ENCODE results near the gene BCL6B. TPM values are rescaled to one million over a fixed set of nuclear protein-coding genes. Genes with fewer than 3 reads are reported as not detected.
"Not testable (repeated sequence)": the region's sequence is repeated elsewhere in the genome, so short reads cannot be mapped to it uniquely, and the experiment has no call there.

The BCL6B gene
- total RNA-seq, 8 experiments from 2014 or later: 0.05 to 1.5 (median 0.58) TPM; not detected in 1

DNA sequence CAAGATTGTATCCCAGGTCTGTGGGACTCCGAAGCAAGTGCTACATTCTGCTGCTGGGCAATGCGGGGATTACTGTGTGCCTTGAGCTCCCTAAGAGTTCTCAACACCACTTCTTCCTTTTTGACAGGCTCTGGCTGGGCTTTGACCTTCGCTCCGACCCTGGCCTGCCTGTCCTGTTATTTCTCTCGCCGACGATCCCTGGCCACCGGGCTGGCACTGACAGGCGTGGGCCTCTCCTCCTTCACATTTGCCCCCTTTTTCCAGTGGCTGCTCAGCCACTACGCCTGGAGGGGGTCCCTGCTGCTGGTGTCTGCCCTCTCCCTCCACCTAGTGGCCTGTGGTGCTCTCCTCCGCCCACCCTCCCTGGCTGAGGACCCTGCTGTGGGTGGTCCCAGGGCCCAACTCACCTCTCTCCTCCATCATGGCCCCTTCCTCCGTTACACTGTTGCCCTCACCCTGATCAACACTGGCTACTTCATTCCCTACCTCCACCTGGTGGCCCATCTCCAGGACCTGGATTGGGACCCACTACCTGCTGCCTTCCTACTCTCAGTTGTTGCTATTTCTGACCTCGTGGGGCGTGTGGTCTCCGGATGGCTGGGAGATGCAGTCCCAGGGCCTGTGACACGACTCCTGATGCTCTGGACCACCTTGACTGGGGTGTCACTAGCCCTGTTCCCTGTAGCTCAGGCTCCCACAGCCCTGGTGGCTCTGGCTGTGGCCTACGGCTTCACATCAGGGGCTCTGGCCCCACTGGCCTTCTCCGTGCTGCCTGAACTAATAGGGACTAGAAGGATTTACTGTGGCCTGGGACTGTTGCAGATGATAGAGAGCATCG lies 15.4 kb downstream of the BCL6B start:
- in situ Hi-C loops (cut with MboI; ENCODE audit: low pct_unique_long_range_greater_than_20kb in 2 of 9, low sequenced_read_pairs in 9 of 9, unreplicated experiment in 9 of 9): loop anchor here in 5 of 9 experiments (25.0 kb wide), 4 partner anchors 99 to 524 kb away; partner anchors contain the start of genes SENP3 (in 1 of the 5), SLC2A4 (in 1 of the 5), TNFSF13 (in 1 of the 5) and YBX2 (in 1 of the 5)
- no peak overlapping the region for H3K27ac ChIP-seq
- H3K4me3 ChIP-seq: no peak overlapping the region
- ATAC-seq (replicated peaks in 6 of 8): no peak
- 67 to 100% (median 92%) methylated on average over 1 to 8 of the region's 19 CpGs; no CpG with 5 or more reads in 2 of the 10 experiments for whole genome bisulfite sequencing, 10 experiments
- H3K4me1 ChIP-seq (replicated peaks in 1 of 2): peaks cover 8 to 27% of the 10 kb centered on the region in 2 donors

- no peak for ATAC-seq (replicated peaks in 6 of 8)
- Histone ChIP-seq H3K27ac (no peak overlapping the region), H3K4me3 (no peak overlapping the region), H3K4me1 (replicated peaks in 1 of 2) (peaks cover 12 to 37% of the 10 kb centered on the region in 2 donors)
- WGBS, 10 experiments: 40 to 100% (median 94%) methylated on average over 1 to 3 of the region's 5 CpGs; no CpG with 5 or more reads in 1 of the 10 experiments
- in situ Hi-C loops (cut with MboI; ENCODE audit: low pct_unique_long_range_greater_than_20kb in 2 of 9, low sequenced_read_pairs in 9 of 9, unreplicated experiment in 9 of 9): loop anchor here in 6 of 9 experiments (10.0 to 25.0 kb wide), 5 partner anchors 95 to 522 kb away; partner anchors contain the start of genes SENP3 (in 1 of the 6), SLC2A4 (in 1 of the 6), TNFSF13 (in 1 of the 6) and YBX2 (in 1 of the 6)
These were observed 17.0 kb downstream of the BCL6B start for GRCh38 chr17:7039832-7040231.

GRCh38 chr17:7041607-7042500 lies 19.0 kb downstream of the BCL6B start:
- 0 to 69% (median 23%) methylated on average over 1 to 7 of the region's 43 CpGs; no CpG with 5 or more reads in 5 of the 10 experiments for WGBS, 10 experiments
- H3K4me1 ChIP-seq (replicated peaks in 1 of 2): peaks cover 14 to 41% of the 10 kb centered on the region in 2 donors
- no peak overlapping the region for H3K4me3 ChIP-seq
- peak in 1 of 8 experiments; percentile 2 for ATAC-seq (replicated peaks in 6 of 8)
- in situ Hi-C loops (cut with MboI; ENCODE audit: low pct_unique_long_range_greater_than_20kb in 2 of 9, low sequenced_read_pairs in 9 of 9, unreplicated experiment in 9 of 9): loop anchor here in 6 of 9 experiments (10.0 to 25.0 kb wide), 5 partner anchors 93 to 520 kb away; partner anchors contain the start of genes SENP3 (in 1 of the 6), SLC2A4 (in 1 of the 6), TNFSF13 (in 1 of the 6) and YBX2 (in 1 of the 6)
- H3K27ac ChIP-seq: no peak overlapping the region

- 11 to 60% (median 25%) methylated on average over 1 to 12 of the region's 53 CpGs; no CpG with 5 or more reads in 6 of the 10 experiments for WGBS, 10 experiments
- in situ Hi-C loops (cut with MboI; ENCODE audit: low pct_unique_long_range_greater_than_20kb in 2 of 9, low sequenced_read_pairs in 9 of 9, unreplicated experiment in 9 of 9): loop anchor here in 6 of 9 experiments (10.0 to 25.0 kb wide), 5 partner anchors 92 to 520 kb away; partner anchors contain the start of genes SENP3 (in 1 of the 6), SLC2A4 (in 1 of the 6), TNFSF13 (in 1 of the 6) and YBX2 (in 1 of the 6)
- ATAC-seq (replicated peaks in 6 of 8): no peak
- peaks cover 13 to 42% of the 10 kb centered on the region in 2 donors for H3K4me1 ChIP-seq (replicated peaks in 1 of 2)
- H3K4me3 ChIP-seq: no peak overlapping the region
- no peak overlapping the region for H3K27ac ChIP-seq
These were observed 19.8 kb downstream of the BCL6B start for GRCh38 chr17:7042501-7043181.

- in situ Hi-C loops (cut with MboI; ENCODE audit: low pct_unique_long_range_greater_than_20kb in 2 of 9, low sequenced_read_pairs in 9 of 9, unreplicated experiment in 9 of 9): loop anchor here in 6 of 9 experiments (10.0 to 25.0 kb wide), 5 partner anchors 92 to 519 kb away; partner anchors contain the start of genes SENP3 (in 1 of the 6), SLC2A4 (in 1 of the 6), TNFSF13 (in 1 of the 6) and YBX2 (in 1 of the 6)
- peak; percentile 1 to 39 (median 13) for ATAC-seq (replicated peaks in 6 of 8)
- Histone ChIP-seq H3K4me1 (replicated peaks in 1 of 2) (peaks cover 13 to 42% of the 10 kb centered on the region in 2 donors), H3K27ac (no peak overlapping the region), H3K4me3 (peak overlapping the region in 2 of 5 donors; percentile 18 to 22)
- 10 to 35% (median 33%) methylated on average over 2 to 7 of the region's 21 CpGs; no CpG with 5 or more reads in 6 of the 10 experiments for WGBS, 10 experiments
These were observed 20.3 kb downstream of the BCL6B start for GRCh38 chr17:7043182-7043496.

GRCh38 chr17:7043497-7044198 lies 20.8 kb downstream of the BCL6B start, which contains the start of gene SLC16A11:
Gene SLC16A11 (minus strand): TSS chr17:7044092. CDS start chr17:7043513, 579 bp downstream.
- peak within 1 kb of the TSS in 4 of 5 donors; percentile 2 to 22 (median 16) for H3K4me3 ChIP-seq
- H3K4me1 ChIP-seq (replicated peaks in 1 of 2): peaks cover 13 to 42% of the 10 kb centered on the region in 2 donors
- H3K27ac ChIP-seq: no peak within 1 kb of the TSS
- in situ Hi-C loops (cut with MboI; ENCODE audit: low pct_unique_long_range_greater_than_20kb in 2 of 9, low sequenced_read_pairs in 9 of 9, unreplicated experiment in 9 of 9): loop anchor here in 6 of 9 experiments (10.0 to 25.0 kb wide), 5 partner anchors 91 to 519 kb away; partner anchors contain the start of genes SENP3 (in 1 of the 6), SLC2A4 (in 1 of the 6), TNFSF13 (in 1 of the 6) and YBX2 (in 1 of the 6)
- peak; percentile 45 to 82 (median 72) for ATAC-seq (replicated peaks in 6 of 8)
- WGBS, 10 experiments: 3 to 14% (median 6%) methylated on average over 5 to 7 of the region's 58 CpGs; no CpG with 5 or more reads in 7 of the 10 experiments

- Histone ChIP-seq H3K4me3 (peak overlapping the region in 1 of 5 donors; percentile 0), H3K4me1 (replicated peaks in 1 of 2) (peaks cover 13 to 42% of the 10 kb centered on the region in 2 donors), H3K27ac (no peak overlapping the region)
- WGBS, 10 experiments: 8 to 60% (median 18%) methylated on average over 1 to 4 of the region's 5 CpGs
- ATAC-seq (replicated peaks in 6 of 8): peak in 6 of 8 experiments; percentile 28 to 61 (median 47)
- in situ Hi-C loops (cut with MboI; ENCODE audit: low pct_unique_long_range_greater_than_20kb in 2 of 9, low sequenced_read_pairs in 9 of 9, unreplicated experiment in 9 of 9): loop anchor here in 6 of 9 experiments (10.0 to 25.0 kb wide), 5 partner anchors 89 to 517 kb away; partner anchors contain the start of genes SENP3 (in 1 of the 6), SLC2A4 (in 1 of the 6), TNFSF13 (in 1 of the 6) and YBX2 (in 1 of the 6)
These were observed 22.8 kb downstream of the BCL6B start for GRCh38 chr17:7045492-7046126.

DNA sequence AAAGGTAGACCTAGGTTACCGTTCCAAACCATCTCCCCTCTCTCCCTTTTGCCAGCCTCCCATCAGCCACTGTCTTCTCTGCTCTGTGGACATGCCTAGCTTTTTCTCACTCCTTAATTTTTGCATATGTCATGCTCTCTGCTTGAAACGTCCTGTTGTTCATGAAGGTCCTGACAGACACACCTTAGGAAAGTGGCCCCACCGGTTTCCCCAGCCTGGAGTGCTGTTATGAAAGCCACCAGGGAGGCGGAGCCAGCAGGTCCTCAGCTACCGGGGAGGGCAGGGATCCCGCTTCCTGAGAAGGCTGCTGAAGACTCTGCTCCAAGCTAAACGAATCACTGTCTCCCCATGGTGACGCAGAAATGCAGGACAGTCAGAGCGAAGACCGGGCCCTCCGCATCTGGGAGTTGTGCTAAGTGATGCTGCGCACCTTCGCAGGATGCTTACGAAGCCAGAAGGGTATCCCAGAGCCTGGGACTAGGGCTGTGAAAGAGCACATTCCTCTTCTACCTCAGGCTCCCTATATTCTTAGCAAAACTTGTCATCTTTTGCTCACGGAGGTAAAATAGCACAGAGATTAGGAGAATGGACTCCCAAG lies 23.4 kb downstream of the BCL6B start:
- H3K27ac ChIP-seq: no peak overlapping the region
- H3K4me1 ChIP-seq (replicated peaks in 1 of 2): peaks cover 13 to 42% of the 10 kb centered on the region in 2 donors
- peak; percentile 6 to 26 (median 11) for ATAC-seq (replicated peaks in 6 of 8)
- H3K4me3 ChIP-seq: peak overlapping the region in 3 of 5 donors; percentile 0 to 4 (median 2)
- WGBS, 10 experiments: 0 to 27% (median 5%) methylated on average over 1 to 10 of the region's 15 CpGs; no CpG with 5 or more reads in 1 of the 10 experiments
- in situ Hi-C loops (cut with MboI; ENCODE audit: low pct_unique_long_range_greater_than_20kb in 2 of 9, low sequenced_read_pairs in 9 of 9, unreplicated experiment in 9 of 9): loop anchor here in 6 of 9 experiments (10.0 to 25.0 kb wide), 5 partner anchors 89 to 516 kb away; partner anchors contain the start of genes SENP3 (in 1 of the 6), SLC2A4 (in 1 of the 6), TNFSF13 (in 1 of the 6) and YBX2 (in 1 of the 6)

DNA sequence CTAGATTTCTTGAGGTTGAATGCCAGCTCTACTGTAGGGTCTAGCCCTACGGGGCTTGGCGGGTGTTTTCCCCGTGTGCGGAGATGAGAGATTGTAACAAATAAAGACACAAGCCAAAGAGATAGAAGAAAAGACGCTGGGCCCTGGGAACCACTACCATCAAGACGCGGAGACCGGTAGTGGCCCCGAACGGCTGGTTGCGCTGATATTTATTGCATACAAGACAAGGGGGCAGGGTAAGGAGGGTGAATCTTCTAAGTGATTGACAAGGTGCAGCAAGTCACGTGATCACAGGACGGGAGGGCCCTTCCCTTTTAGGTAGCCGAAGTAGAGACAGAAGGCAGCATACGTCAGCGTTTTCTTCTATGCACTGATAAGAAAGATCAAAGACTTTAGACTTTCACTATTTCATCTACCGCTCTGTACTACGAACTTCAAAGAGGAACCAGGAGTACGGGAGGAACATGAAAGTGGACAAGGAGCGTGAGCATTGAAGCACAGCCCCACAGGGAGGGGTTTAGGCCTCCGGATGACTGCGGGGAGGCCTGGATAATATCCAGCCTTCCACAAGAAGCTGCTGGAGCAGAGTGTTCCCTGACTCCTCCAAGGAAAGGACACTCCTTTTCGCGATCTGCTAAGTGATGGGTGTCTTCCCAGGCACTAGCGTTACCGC lies 24.0 kb downstream of the BCL6B start:
- WGBS, 10 experiments: 0 to 39% (median 13%) methylated on average over 1 to 16 of the region's 26 CpGs; no CpG with 5 or more reads in 2 of the 10 experiments
- Histone ChIP-seq H3K4me1 (replicated peaks in 1 of 2) (peaks cover 13 to 37% of the 10 kb centered on the region in 2 donors), H3K4me3 (peak overlapping the region in 1 of 5 donors; percentile 4)
- in situ Hi-C loops (cut with MboI; ENCODE audit: low pct_unique_long_range_greater_than_20kb in 2 of 9, low sequenced_read_pairs in 9 of 9, unreplicated experiment in 9 of 9): loop anchor here in 6 of 9 experiments (10.0 to 25.0 kb wide), 5 partner anchors 88 to 515 kb away; partner anchors contain the start of genes SENP3 (in 1 of the 6), SLC2A4 (in 1 of the 6), TNFSF13 (in 1 of the 6) and YBX2 (in 1 of the 6)
- not testable (repeated sequence) for H3K27ac ChIP-seq; ATAC-seq (replicated peaks in 6 of 8)
